DMS153 treated with DMSO at 0.1 percent for 48 hours (cell line): ENCODE measurements around the gene TXNDC11.

Source experiments
- DNase-seq: peaks from one replicate; lab custom pipeline; 2025; ENCODE audit not compliant: unreplicated experiment; lab: John Stamatoyannopoulos, UW

Gene TXNDC11

GRCh38 chr16:11662582-11662981 is 80.1 kb downstream of the TXNDC11 start:
- no peak for DNase-seq

- no peak for DNase-seq
These were observed 82.1 kb downstream of the TXNDC11 start for GRCh38 chr16:11660565-11660964.

- no peak for DNase-seq
These were observed 83.6 kb downstream of the TXNDC11 start for GRCh38 chr16:11658896-11659708.

- DNase-seq: no peak
These were observed 85.1 kb downstream of the TXNDC11 start for GRCh38 chr16:11657556-11657955.

GRCh38 chr16:11655655-11656054 is 87.0 kb downstream of the TXNDC11 start:
- no peak for DNase-seq

- no peak for DNase-seq
These were observed 90.9 kb downstream of the TXNDC11 start for GRCh38 chr16:11651796-11652195.

- no peak for DNase-seq
These were observed 91.7 kb downstream of the TXNDC11 start for GRCh38 chr16:11650641-11651591.

GRCh38 chr16:11649276-11649675 is 93.4 kb downstream of the TXNDC11 start:
- no peak for DNase-seq

- no peak for DNase-seq
These were observed 99.9 kb downstream of the TXNDC11 start for GRCh38 chr16:11642765-11643116.

GRCh38 chr16:11640987-11641817 is 101.5 kb downstream of the TXNDC11 start:
- peak; percentile 68 for DNase-seq

GRCh38 chr16:11639925-11640899 is 102.4 kb downstream of the TXNDC11 start:
- peak; percentile 45 for DNase-seq

GRCh38 chr16:11639008-11639562 is 103.6 kb downstream of the TXNDC11 start:
- DNase-seq: no peak

GRCh38 chr16:11638140-11638539 is 104.5 kb downstream of the TXNDC11 start:
- DNase-seq: no peak

GRCh38 chr16:11637320-11637719 is 105.3 kb downstream of the TXNDC11 start:
- DNase-seq: no peak

GRCh38 chr16:11636172-11636721 is 106.4 kb downstream of the TXNDC11 start:
- DNase-seq: peak; percentile 52

GRCh38 chr16:11635679-11636171 is 106.9 kb downstream of the TXNDC11 start:
- DNase-seq: no peak

- no peak for DNase-seq
These were observed 107.5 kb downstream of the TXNDC11 start for GRCh38 chr16:11635113-11635652.

- DNase-seq: no peak
These were observed 108.3 kb downstream of the TXNDC11 start for GRCh38 chr16:11634312-11634711.

GRCh38 chr16:11633113-11633512 is 109.5 kb downstream of the TXNDC11 start:
- DNase-seq: no peak
